Thyroid gland (tissue), 4 donors: Measurements from ENCODE around the gene CRY2.

ENCODE experiments used
- CTCF ChIP-seq, 6 experiments: fragments of 200-600 bp in 3 of 6; fragments of 450-650 bp in 3 of 6; sonication (generic) in 3 of 6; IDR thresholded peaks; one replicate each; pipeline ENCODE4 v1.5.1; 2016 to 2019; ENCODE audit warnings: antibody characterized with exemption in 6 of 6, mild to moderate bottlenecking in 2 of 6, inconsistent platforms in 1 of 6, moderate library complexity in 1 of 6
- POLR2A ChIP-seq, 2 donors: fragments of 450-650 bp; IDR thresholded peaks; one replicate each; pipeline ENCODE4 v1.6.1; 2017; ENCODE audit warnings: antibody characterized with exemption in 2 of 2, mild to moderate bottlenecking in 2 of 2, moderate library complexity in 1 of 2

GRCh38 chr11:45918331-45918941 lies 71.2 kb downstream of the CRY2 start:
- TF ChIP-seq CTCF (IDR thresholded peaks at IDR 0.05) (no peak), POLR2A (IDR thresholded peaks at IDR 0.05) (peak; percentile 4 to 67)
